C4-2B (cell line): ENCODE results near the gene TMEM235.

Source experiments
- ZFX ChIP-seq: fragments of 450-650 bp; IDR thresholded peaks from 2 replicates; pipeline ENCODE4 v1.6.1; 2017
- TF ChIP-seq, protein P1 (sequence below): fragments of 450-650 bp; conservative IDR thresholded peaks from 2 replicates; pipeline ENCODE4 v1.5.1; 2017; ENCODE audit warnings: mild to moderate bottlenecking

DNA sequence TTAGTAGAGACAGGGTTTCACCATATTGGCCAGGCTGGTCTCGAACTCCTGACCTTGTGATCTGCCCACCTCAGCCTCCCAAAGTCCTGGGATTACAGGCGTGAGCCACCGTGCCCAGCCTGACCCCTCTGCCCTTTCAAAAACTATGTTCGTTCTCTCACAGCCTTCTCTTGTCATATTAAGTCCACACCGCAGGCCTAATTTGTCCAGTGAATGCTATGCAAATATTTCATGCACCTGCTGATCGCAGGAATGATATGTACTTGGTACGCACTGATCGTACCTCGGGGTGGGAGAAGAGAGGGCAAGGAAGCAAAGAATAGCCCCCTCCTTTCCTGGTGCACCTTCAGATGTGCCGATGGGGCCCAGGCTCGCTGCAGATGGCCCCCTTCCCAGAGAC, 20.4 kb upstream of the TMEM235 start:
- TF ChIP-seq, protein P1, sequence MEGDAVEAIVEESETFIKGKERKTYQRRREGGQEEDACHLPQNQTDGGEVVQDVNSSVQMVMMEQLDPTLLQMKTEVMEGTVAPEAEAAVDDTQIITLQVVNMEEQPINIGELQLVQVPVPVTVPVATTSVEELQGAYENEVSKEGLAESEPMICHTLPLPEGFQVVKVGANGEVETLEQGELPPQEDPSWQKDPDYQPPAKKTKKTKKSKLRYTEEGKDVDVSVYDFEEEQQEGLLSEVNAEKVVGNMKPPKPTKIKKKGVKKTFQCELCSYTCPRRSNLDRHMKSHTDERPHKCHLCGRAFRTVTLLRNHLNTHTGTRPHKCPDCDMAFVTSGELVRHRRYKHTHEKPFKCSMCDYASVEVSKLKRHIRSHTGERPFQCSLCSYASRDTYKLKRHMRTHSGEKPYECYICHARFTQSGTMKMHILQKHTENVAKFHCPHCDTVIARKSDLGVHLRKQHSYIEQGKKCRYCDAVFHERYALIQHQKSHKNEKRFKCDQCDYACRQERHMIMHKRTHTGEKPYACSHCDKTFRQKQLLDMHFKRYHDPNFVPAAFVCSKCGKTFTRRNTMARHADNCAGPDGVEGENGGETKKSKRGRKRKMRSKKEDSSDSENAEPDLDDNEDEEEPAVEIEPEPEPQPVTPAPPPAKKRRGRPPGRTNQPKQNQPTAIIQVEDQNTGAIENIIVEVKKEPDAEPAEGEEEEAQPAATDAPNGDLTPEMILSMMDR: no peak
- TF ChIP-seq ZFX: no peak
